Lower leg skin (tissue), 4 donors: ENCODE results near the gene SMARCC2. TPM values are rescaled to one million over a fixed set of nuclear protein-coding genes. Genes with fewer than 3 reads are reported as not detected.

ENCODE experiments used
- DNase-seq, 2 donors: peaks; one replicate each; pipeline ENCODE4 v3.0.0-alpha.2; 2019; ENCODE audit warnings: low spot score in 2 of 2
- H3K4me3 ChIP-seq: fragments of 200-600 bp; sonication (generic); 2 replicates; pipeline ENCODE4 v1.5.1; 2017; ENCODE audit warnings: mild to moderate bottlenecking, low read depth; ENCODE audit not compliant: poor library complexity, severe bottlenecking
- POLR2A ChIP-seq, 2 donors: fragments of 450-650 bp; IDR thresholded peaks; one replicate each; pipeline ENCODE4 v1.6.1; 2016 to 2017; ENCODE audit warnings: antibody characterized with exemption in 2 of 2, mild to moderate bottlenecking in 1 of 2, moderate library complexity in 1 of 2
- WGBS, 2 donors: methylation state at CpG; one replicate each; pipeline ENCODE4 v1.1.5; 2018; 5-methylcytosine and 5-hydroxymethylcytosine counted together
- intact Hi-C: fragments of 100-400 bp; cut with DNase I; formaldehyde crosslinking; loops from one replicate; pipeline ENCODE4 v1.15.0; 2023; ENCODE audit warnings: low total_unique reads
- total RNA-seq, 4 donors: library from RNA; depleted of rRNA; stranded (reverse); fragments of >200 nt; gene quantifications; one replicate each; pipeline ENCODE4 v1.1.0, GENCODE V29; 2016
- TF ChIP-seq, protein P1 (sequence below), 3 donors: fragments of 450-650 bp; IDR thresholded peaks; one replicate each; pipeline ENCODE4 v1.5.1; 2016; ENCODE audit warnings: antibody characterized with exemption in 3 of 3, mild to moderate bottlenecking in 3 of 3, moderate library complexity in 2 of 3

Gene SMARCC2
- total RNA-seq, 4 donors from 2014 or later = 55.3 to 90.5 (median 63.5) TPM

DNA sequence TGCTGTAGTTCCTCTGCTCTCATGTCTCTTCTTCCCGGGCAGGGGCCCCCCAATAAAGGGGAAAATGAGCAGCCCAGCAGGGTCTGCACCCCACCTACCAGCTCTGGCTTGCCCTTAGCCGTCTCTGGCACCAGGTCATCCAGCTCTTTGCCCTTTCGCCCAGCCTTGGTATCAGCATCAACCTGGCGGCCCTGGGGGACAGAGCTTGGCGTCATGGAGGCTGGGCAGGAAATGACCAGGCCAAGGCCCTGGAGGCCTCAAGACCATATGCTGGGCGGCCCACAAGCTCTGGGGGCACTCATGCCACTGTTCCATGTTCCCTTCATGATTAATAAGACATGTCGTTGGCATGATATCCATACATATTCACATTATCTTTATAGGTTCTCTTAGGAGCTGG is 16.4 kb downstream of the SMARCC2 start:
- H3K4me3 ChIP-seq = no peak overlapping the region
- 92 to 93% methylated on average over 5 to 7 of the region's 7 CpGs for WGBS, 2 donors
- intact Hi-C loops = no loop called here
- no peak for DNase-seq
- no peak for TF ChIP-seq POLR2A (IDR thresholded peaks at IDR 0.05)

DNA sequence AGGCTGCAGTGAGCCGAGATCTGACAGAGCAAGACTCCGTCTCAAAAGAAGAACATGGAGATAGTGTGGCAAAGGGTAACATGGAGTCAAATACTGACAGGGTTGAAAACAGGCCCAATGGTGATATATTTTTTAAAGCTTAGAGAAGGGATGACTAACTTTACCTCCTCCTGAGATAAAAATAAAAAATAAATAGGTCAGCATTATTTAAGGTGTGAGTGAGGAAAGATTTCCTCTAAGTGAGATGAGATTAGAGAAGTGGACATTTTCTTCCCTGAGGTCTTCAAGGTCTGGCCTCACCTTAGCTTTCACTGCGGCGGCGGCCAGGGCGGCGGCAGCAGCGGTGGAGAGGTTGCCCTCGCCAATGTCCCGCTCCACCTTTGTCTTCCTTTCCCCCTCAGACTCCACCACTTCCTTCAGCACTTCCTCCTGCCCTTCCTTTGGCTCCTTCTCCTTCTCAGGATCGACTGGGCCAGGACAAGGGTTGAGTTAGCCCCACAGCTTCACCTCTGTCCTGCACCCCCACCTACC is 20.0 kb downstream of the SMARCC2 start:
- intact Hi-C loops = loop anchor here (2.0 kb wide), 1 partner anchor 52 kb away; the partner anchor contains the start of gene RNF41
- DNase-seq = no peak
- no peak for TF ChIP-seq POLR2A (IDR thresholded peaks at IDR 0.05)
- TF ChIP-seq, protein P1, sequence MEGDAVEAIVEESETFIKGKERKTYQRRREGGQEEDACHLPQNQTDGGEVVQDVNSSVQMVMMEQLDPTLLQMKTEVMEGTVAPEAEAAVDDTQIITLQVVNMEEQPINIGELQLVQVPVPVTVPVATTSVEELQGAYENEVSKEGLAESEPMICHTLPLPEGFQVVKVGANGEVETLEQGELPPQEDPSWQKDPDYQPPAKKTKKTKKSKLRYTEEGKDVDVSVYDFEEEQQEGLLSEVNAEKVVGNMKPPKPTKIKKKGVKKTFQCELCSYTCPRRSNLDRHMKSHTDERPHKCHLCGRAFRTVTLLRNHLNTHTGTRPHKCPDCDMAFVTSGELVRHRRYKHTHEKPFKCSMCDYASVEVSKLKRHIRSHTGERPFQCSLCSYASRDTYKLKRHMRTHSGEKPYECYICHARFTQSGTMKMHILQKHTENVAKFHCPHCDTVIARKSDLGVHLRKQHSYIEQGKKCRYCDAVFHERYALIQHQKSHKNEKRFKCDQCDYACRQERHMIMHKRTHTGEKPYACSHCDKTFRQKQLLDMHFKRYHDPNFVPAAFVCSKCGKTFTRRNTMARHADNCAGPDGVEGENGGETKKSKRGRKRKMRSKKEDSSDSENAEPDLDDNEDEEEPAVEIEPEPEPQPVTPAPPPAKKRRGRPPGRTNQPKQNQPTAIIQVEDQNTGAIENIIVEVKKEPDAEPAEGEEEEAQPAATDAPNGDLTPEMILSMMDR (IDR thresholded peaks at IDR 0.05) = no peak
- no peak overlapping the region for H3K4me3 ChIP-seq
- 94 to 96% methylated on average over 11 of the region's 11 CpGs for WGBS, 2 donors

DNA sequence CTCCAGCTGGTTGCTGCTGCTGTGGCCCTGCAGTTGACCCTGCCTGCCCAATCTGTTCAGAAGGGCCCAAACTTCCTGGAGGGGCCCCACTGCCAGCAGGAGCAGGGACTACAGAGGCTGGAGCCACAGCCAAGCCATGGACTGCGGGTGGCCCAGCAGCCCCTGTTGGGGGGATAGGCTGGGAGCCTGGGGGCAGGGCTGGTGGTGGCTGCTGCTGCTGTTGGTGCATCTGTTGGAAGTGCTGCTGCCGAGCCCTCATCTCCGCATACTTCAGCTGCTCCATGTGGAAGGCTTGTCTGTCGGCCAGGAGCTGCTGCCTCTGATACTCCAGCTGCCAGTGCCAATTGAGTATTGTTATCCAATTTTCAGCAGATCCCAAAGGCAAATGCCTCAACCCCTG is 23.9 kb downstream of the SMARCC2 start:
- 63 to 67% methylated on average over 1 of the region's 4 CpGs for WGBS, 2 donors
- intact Hi-C loops = no loop called here
- TF ChIP-seq POLR2A (IDR thresholded peaks at IDR 0.05) = no peak
- TF ChIP-seq, protein P1 (IDR thresholded peaks at IDR 0.05) = no peak
- peak in 1 of 2 donors; percentile 79 for DNase-seq
- no peak overlapping the region for H3K4me3 ChIP-seq

DNA sequence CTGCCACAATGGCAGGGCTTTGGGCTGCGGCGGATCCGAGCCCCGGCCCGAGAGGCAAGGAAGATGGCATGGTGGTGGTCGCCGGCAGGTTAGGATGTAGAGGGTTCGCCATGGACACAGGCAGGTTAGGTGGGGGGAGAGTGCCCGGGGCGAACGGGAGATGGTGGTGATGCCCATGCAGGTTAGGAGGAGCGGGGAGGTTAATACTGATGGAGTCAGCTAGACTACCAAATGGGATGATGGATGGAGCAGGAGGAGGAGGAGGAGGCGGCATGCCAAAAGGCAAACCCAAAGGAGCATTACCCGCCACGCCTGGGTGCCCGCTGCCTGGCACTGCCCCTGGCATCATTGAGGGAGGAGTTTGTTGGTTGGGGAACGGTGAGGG is 24.9 kb downstream of the SMARCC2 start:
- intact Hi-C loops = no loop called here

DNA sequence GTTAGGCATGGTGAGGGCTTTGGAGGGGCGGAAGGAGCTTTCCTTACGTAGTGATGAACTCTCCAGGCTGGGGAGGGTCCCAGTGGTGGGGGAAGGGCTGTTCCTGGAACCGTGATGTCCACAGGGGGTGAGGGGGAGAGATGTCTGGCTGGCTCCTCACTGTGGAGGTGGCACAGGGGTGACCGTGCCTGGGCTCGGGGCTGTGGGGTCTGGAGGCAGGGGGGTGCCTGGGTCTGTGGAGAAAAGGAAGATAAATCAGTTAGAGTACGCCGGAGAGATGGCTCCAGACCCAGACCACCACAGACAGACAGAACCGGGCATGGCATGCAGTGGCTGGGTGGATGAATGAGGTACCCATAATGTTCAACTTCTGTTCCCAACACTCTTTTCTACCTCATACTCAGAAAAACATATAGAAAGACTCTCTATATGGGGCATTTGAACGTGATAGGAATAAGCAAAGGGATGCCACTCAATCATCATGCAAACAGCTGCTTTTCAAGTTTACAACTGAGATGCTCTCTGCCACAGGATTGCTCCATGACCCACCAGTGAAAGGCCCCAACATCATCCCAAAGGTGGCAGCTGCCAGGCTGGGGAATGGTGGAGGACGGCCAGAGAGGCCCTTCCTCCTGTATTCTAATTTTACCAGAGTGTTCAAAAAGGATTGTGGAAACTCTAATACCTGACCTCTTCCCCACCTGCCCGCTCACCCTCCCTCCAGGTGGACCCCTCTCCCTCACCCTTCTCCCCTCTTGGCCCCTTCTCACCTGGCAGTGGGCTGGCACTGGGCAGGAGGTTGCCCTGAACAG is 25.5 kb downstream of the SMARCC2 start:
- WGBS, 2 donors = 73 to 77% methylated on average over 11 of the region's 11 CpGs
- TF ChIP-seq POLR2A (IDR thresholded peaks at IDR 0.05) = no peak
- TF ChIP-seq, protein P1 (IDR thresholded peaks at IDR 0.05) = no peak
- no peak overlapping the region for H3K4me3 ChIP-seq
- no peak for DNase-seq
- intact Hi-C loops = no loop called here

More for the DNA sequence above, 24.9 kb downstream of the SMARCC2 start:
- H3K4me3 ChIP-seq = no peak overlapping the region
- 88 to 89% methylated on average over 17 of the region's 17 CpGs for WGBS, 2 donors
- TF ChIP-seq, protein P1 (IDR thresholded peaks at IDR 0.05) = no peak
- TF ChIP-seq POLR2A (IDR thresholded peaks at IDR 0.05) = no peak
- peak in 1 of 2 donors; percentile 85 for DNase-seq

DNA sequence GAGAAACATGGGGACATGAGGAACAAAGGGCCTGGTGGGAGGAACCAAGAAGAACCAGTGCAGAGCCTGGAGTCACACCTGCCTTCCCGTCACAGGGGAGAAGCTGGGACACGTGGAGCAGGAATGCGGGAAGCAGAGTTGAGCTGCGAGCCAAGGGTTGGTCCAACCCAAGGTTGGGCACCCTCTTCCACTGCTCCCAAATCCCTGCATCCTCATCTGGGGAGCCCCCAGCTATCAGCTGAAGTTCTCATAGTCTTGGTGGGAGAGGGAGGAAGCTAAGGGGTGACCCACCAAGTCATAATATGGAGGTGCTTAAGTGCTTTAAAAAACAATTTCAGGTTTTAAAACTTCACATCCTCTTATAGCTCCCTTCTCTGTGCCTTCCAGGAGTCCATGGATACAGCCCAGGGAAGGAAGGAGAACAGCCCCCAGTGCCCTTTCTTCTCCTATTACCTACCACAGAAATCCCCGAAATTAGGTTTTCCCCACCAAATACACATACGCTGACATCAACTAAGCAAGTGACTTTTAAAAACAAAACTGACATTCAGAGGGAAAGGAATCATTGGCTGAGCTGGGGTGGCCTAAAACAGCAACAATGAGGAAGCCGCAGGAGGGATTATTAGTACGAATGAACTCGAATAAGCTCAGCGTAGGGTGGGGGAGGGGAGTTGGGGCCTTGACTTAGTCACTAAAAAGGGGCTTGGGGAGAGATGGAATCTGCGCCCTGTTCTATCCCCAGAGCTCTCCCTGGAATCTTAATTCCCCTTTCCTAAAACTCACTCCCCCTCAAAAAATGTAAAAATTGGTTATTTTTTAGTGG is 26.6 kb downstream of the SMARCC2 start:
- DNase-seq = no peak
- intact Hi-C loops = no loop called here
- no peak overlapping the region for H3K4me3 ChIP-seq
- TF ChIP-seq POLR2A (IDR thresholded peaks at IDR 0.05) = no peak
- TF ChIP-seq, protein P1 (IDR thresholded peaks at IDR 0.05) = no peak
- WGBS, 2 donors = 57 to 69% methylated on average over 11 of the region's 11 CpGs
